Nephron (organoid): ENCODE data around the gene SNX17.

Experiments used
- H3K27ac Mint-ChIP-seq, 3 experiments: 2 replicates each; pipeline ENCODE4 v1.8.0; 2020; ENCODE audit warnings: mixed read lengths in 3 of 3, mild to moderate bottlenecking in 2 of 3, moderate library complexity in 1 of 3
- H3K27me3 Mint-ChIP-seq: 2 replicates; pipeline ENCODE4 v1.8.0; 2021; ENCODE audit warnings: low read depth, mild to moderate bottlenecking, moderate library complexity, mixed read lengths
- H3K36me3 Mint-ChIP-seq: 2 replicates; pipeline ENCODE4 v1.8.0; 2020; ENCODE audit warnings: low read depth, mixed read lengths
- H3K4me1 Mint-ChIP-seq: 2 replicates; pipeline ENCODE4 v1.8.0; 2020; ENCODE audit warnings: mixed read lengths
- H3K4me3 Mint-ChIP-seq, 3 experiments: 2 replicates each; pipeline ENCODE4 v1.8.0; 2020; ENCODE audit warnings: mild to moderate bottlenecking in 3 of 3, mixed read lengths in 3 of 3, moderate library complexity in 2 of 3
- H3K9me3 Mint-ChIP-seq: 2 replicates; pipeline ENCODE4 v1.8.0; 2020; ENCODE audit warnings: mixed read lengths
- TF ChIP-seq, protein P1 (sequence below), 3 experiments: fragments of 200-600 bp; sonication (generic); IDR thresholded peaks; one replicate each; pipeline ENCODE4 v1.5.0; 2021; ENCODE audit warnings: antibody characterized with exemption in 3 of 3; ENCODE audit not compliant: unreplicated experiment in 3 of 3

The SNX17 gene

GRCh38 chr2:27323596-27324285 is 46.7 kb upstream of the SNX17 start:
- Mint-ChIP-seq H3K4me3 (peak overlapping the region; percentile 91 to 97 (median 91)), H3K4me1 (peaks cover 7% of the 10 kb centered on the region), H3K27me3 (no peaks in the 10 kb centered on the region), H3K27ac (peak overlapping the region; percentile 99), H3K36me3 (peaks cover 34% of the 10 kb centered on the region), H3K9me3 (no peaks in the 10 kb centered on the region)
- TF ChIP-seq, protein P1, sequence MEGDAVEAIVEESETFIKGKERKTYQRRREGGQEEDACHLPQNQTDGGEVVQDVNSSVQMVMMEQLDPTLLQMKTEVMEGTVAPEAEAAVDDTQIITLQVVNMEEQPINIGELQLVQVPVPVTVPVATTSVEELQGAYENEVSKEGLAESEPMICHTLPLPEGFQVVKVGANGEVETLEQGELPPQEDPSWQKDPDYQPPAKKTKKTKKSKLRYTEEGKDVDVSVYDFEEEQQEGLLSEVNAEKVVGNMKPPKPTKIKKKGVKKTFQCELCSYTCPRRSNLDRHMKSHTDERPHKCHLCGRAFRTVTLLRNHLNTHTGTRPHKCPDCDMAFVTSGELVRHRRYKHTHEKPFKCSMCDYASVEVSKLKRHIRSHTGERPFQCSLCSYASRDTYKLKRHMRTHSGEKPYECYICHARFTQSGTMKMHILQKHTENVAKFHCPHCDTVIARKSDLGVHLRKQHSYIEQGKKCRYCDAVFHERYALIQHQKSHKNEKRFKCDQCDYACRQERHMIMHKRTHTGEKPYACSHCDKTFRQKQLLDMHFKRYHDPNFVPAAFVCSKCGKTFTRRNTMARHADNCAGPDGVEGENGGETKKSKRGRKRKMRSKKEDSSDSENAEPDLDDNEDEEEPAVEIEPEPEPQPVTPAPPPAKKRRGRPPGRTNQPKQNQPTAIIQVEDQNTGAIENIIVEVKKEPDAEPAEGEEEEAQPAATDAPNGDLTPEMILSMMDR (IDR thresholded peaks at IDR 0.05; ENCODE audit: unreplicated experiment in 3 of 3) = no peak

- Mint-ChIP-seq H3K27me3 (no peaks in the 10 kb centered on the region), H3K9me3 (no peaks in the 10 kb centered on the region), H3K36me3 (peaks cover 40% of the 10 kb centered on the region), H3K4me1 (peaks cover 7% of the 10 kb centered on the region), H3K27ac (peak overlapping the region; percentile 16 to 99 (median 99)), H3K4me3 (peak overlapping the region; percentile 91 to 97 (median 91))
- TF ChIP-seq, protein P1 (IDR thresholded peaks at IDR 0.05; ENCODE audit: unreplicated experiment in 3 of 3) = no peak
These were observed 45.7 kb upstream of the SNX17 start for GRCh38 chr2:27324720-27325119.

DNA sequence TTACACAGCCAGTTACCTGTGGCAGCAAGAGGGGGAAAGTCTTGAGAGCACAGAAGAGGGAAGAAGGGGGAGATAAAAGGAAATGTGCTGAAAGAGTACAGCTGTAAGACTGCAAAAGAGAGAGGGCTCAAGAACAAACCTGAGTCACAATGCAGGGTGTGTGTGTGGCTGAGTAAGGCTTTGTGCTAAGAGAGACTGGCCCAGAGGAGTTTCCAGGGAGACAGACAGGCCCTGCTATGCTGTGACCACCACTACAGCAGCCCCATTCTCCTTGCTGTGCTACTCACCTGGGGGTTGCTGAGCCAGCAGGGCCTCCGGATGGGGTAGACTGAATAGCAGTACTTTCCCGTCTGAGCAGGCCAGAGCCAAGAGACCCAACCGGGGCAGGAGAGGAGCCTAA is 35.1 kb upstream of the SNX17 start:
- Mint-ChIP-seq H3K36me3 (peaks cover 54% of the 10 kb centered on the region), H3K27ac (no peak overlapping the region), H3K4me1 (no peaks in the 10 kb centered on the region), H3K27me3 (no peaks in the 10 kb centered on the region), H3K4me3 (no peak overlapping the region), H3K9me3 (no peaks in the 10 kb centered on the region)
- TF ChIP-seq, protein P1 (IDR thresholded peaks at IDR 0.05; ENCODE audit: unreplicated experiment in 3 of 3) = no peak

GRCh38 chr2:27336173-27336572 is 34.2 kb upstream of the SNX17 start:
- H3K9me3 Mint-ChIP-seq = no peaks in the 10 kb centered on the region
- no peak overlapping the region for H3K27ac Mint-ChIP-seq
- no peak overlapping the region for H3K4me3 Mint-ChIP-seq
- no peaks in the 10 kb centered on the region for H3K4me1 Mint-ChIP-seq
- H3K36me3 Mint-ChIP-seq = peaks cover 57% of the 10 kb centered on the region
- no peaks in the 10 kb centered on the region for H3K27me3 Mint-ChIP-seq
- TF ChIP-seq, protein P1 (IDR thresholded peaks at IDR 0.05; ENCODE audit: unreplicated experiment in 3 of 3) = no peak

DNA sequence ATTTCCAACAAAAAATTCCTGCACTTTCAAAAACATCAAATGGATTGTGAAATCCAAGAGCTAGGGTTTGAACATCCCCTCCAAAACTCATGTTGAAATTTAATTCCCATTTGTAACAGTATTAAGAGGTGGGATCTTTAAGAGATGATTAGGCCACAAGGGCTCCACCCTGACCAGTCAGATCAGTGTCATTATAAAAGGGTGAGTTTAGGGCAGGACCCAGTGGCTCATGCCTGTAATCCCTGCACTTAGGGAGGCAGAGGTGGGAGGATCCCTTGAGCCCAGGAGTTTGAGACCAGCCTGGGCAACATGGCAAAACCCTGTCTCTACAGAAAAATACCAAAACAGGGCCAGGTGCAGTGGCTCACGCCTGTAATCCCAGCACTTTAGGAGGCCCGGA is 22.8 kb upstream of the SNX17 start:
- TF ChIP-seq, protein P1 (IDR thresholded peaks at IDR 0.05; ENCODE audit: unreplicated experiment in 3 of 3) = no peak
- Mint-ChIP-seq H3K27me3 (no peaks in the 10 kb centered on the region), H3K4me1 (no peaks in the 10 kb centered on the region), H3K27ac (no peak overlapping the region), H3K36me3 (peaks cover 29% of the 10 kb centered on the region), H3K4me3 (no peak overlapping the region), H3K9me3 (no peaks in the 10 kb centered on the region)

GRCh38 chr2:27350106-27350693 is 20.2 kb upstream of the SNX17 start:
- H3K9me3 Mint-ChIP-seq = no peaks in the 10 kb centered on the region
- H3K36me3 Mint-ChIP-seq = peaks cover 13% of the 10 kb centered on the region
- TF ChIP-seq, protein P1 (IDR thresholded peaks at IDR 0.05; ENCODE audit: unreplicated experiment in 3 of 3) = no peak
- no peak overlapping the region for H3K4me3 Mint-ChIP-seq
- H3K27ac Mint-ChIP-seq = no peak overlapping the region
- H3K27me3 Mint-ChIP-seq = no peaks in the 10 kb centered on the region
- peaks cover 7% of the 10 kb centered on the region for H3K4me1 Mint-ChIP-seq
